UCSD-AML1 (cell line): ENCODE results near the gene NMD3.
"Not testable (repeated sequence)": the region's sequence is repeated elsewhere in the genome, so short reads cannot be mapped to it uniquely, and the experiment has no call there.

Source experiments
- DNase-seq: peaks from one replicate; lab custom pipeline; 2025; ENCODE audit not compliant: unreplicated experiment; lab: John Stamatoyannopoulos, UW

The NMD3 gene

GRCh38 chr3:161275919-161276318, 54.8 kb downstream of the NMD3 start:
- DNase-seq, result no peak

- DNase-seq, result not testable (repeated sequence)
These were observed 61.3 kb downstream of the NMD3 start for GRCh38 chr3:161282387-161282786.

- no peak for DNase-seq
These were observed 63.9 kb downstream of the NMD3 start for GRCh38 chr3:161284989-161285388.

DNA sequence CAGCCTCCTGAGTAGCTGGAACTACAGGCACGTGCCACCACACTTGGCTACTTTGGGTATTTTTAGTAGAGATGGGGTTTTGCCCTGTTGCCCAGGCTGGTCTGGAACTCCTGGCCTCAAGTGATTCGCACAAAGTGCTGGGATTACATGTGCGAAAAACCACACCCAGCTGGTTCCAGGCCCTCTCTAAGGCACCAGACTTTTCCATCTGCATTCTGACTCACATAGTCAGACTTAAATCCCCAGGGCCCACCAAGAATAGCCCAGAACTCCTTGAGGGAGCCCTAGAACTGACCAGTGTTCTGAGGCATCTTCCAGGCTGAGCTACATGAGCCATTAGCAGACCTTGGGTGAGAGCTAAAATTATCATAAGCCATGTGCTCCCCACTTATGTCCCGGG, 68.1 kb downstream of the NMD3 start:
- DNase-seq, result no peak

- no peak for DNase-seq
These were observed 70.2 kb downstream of the NMD3 start for GRCh38 chr3:161291191-161291901.

DNA sequence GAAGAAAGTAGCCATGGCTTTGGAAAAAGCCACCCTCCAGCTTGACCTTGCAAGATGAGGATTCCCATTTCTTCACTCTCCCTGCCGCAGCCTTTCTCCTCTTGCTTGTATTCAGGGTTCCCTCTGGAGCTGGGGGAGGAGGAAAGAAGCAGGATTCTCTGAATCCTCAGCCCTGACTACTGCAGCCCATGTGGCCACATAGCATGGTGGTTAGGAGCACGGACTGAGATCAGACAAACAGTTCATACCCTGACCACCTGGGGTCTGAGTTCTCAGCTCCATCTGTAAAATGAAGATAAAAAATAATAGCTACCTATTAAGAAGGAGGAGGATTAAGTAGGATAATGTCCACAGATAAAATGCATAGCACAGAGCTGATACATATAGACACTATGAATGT, 72.3 kb downstream of the NMD3 start:
- no peak for DNase-seq

GRCh38 chr3:161295325-161295724, 74.2 kb downstream of the NMD3 start:
- no peak for DNase-seq

DNA sequence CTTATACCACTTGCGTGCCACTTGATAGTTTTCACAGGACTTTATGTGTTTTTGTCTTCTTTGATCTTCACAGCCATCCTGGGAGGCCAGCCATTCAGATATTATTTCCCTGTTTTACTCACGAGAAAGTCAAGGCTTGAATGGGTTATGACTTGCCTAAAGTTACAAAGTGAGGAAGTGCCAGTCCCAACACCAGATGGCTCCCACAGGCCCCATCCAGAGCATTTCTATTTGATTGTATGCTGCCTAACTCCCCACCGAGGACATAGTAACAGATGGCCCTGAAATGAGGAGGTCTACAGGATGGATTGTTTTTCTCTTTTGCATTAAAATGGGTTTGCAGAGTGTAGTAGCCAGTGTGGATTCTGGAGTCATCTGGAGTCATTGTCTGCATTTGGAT, 75.7 kb downstream of the NMD3 start:
- no peak for DNase-seq
